Stimulated activated naive CD4-positive, alpha-beta T cell (primary cell): Measurements from ENCODE around the gene EIF6.
"Not testable (repeated sequence)": the region's sequence is repeated elsewhere in the genome, so short reads cannot be mapped to it uniquely, and the experiment has no call there.

ENCODE experiments used
- DNase-seq, 6 experiments: peaks; one replicate each; lab custom pipeline; 2025; lab: John Stamatoyannopoulos, UW

EIF6 gene

GRCh38 chr20:35254448-35254999, 30.0 kb downstream of the EIF6 start:
- no peak for DNase-seq

GRCh38 chr20:35253010-35253409, 31.6 kb downstream of the EIF6 start:
- no peak for DNase-seq

GRCh38 chr20:35252598-35252997, 32.0 kb downstream of the EIF6 start:
- DNase-seq: not testable (repeated sequence)

- peak in 1 of 6 experiments; percentile 10 for DNase-seq
These were observed 32.5 kb downstream of the EIF6 start for GRCh38 chr20:35252037-35252461.

GRCh38 chr20:35251613-35251940, 33.0 kb downstream of the EIF6 start:
- DNase-seq: no peak

GRCh38 chr20:35248641-35249475, 35.7 kb downstream of the EIF6 start:
- DNase-seq: no peak

GRCh38 chr20:35246723-35247122, 37.8 kb downstream of the EIF6 start:
- DNase-seq: no peak

- no peak for DNase-seq
These were observed 40.6 kb downstream of the EIF6 start for GRCh38 chr20:35243986-35244385.

GRCh38 chr20:35243317-35243716, 41.3 kb downstream of the EIF6 start:
- no peak for DNase-seq

- no peak for DNase-seq
These were observed 43.7 kb downstream of the EIF6 start for GRCh38 chr20:35240811-35241293.

GRCh38 chr20:35240083-35240810, 44.3 kb downstream of the EIF6 start:
- no peak for DNase-seq

- DNase-seq: no peak
These were observed 45.8 kb downstream of the EIF6 start for GRCh38 chr20:35238735-35239134.

GRCh38 chr20:35238170-35238569, 46.4 kb downstream of the EIF6 start:
- no peak for DNase-seq

- no peak for DNase-seq
These were observed 47.1 kb downstream of the EIF6 start for GRCh38 chr20:35237486-35237885.

- DNase-seq: no peak
These were observed 48.7 kb downstream of the EIF6 start for GRCh38 chr20:35235881-35236280.

GRCh38 chr20:35232575-35232974, 52.0 kb downstream of the EIF6 start:
- DNase-seq: no peak
